ENCODE data around the gene VRK2.

The VRK2 gene

GRCh38 chr2:58057707-58058530, 11.3 kb downstream of the VRK2 start:
- Histone ChIP-seq H3K4me2 (ENCODE audit: low read depth, low read length, poor library complexity, severe bottlenecking) (no peak overlapping the region), H3K27ac (ENCODE audit: low read depth, low read length) (no peak overlapping the region)

GRCh38 chr2:58063641-58064040, 17.0 kb downstream of the VRK2 start:
- Histone ChIP-seq H3K36me3 (ENCODE audit: low read length) (no peaks in the 10 kb centered on the region), H3K4me2 (ENCODE audit: low read depth, low read length, poor library complexity, severe bottlenecking) (no peak overlapping the region), H3K27me3 (ENCODE audit: low read length) (no peaks in the 10 kb centered on the region), H3F3A (ENCODE audit: insufficient read depth) (no peaks in the 10 kb centered on the region), H3K9ac (ENCODE audit: low read length) (no peak overlapping the region), H3K4me3 (ENCODE audit: insufficient read depth, low read length, poor library complexity, severe bottlenecking) (no peak overlapping the region), H3K9me3 (ENCODE audit: insufficient read depth, low read length) (no peaks in the 10 kb centered on the region), H3K79me2 (ENCODE audit: insufficient read depth, low read length) (0 out of 2 replicates have a peak, but pooled peaks cover 6% of the 10 kb centered on the region), H2AFZ (ENCODE audit: low read depth, low read length, severe bottlenecking) (no peak overlapping the region), H3K27ac (ENCODE audit: low read depth, low read length) (no peak overlapping the region), H4K20me1 (ENCODE audit: low read depth, low read length) (no peaks in the 10 kb centered on the region), H3K9me2 (replicated peaks; ENCODE audit: insufficient read depth, low read length) (no peaks in the 10 kb centered on the region)
- TF ChIP-seq CTCF (IDR thresholded peaks at IDR 0.05; ENCODE audit: insufficient read depth, low read length, poor library complexity, severe bottlenecking) (no peak), EZH2phosphoT487 (conservative IDR thresholded peaks at IDR 0.05; ENCODE audit: low read length) (no peak)

More at GRCh38 chr2:58057707-58058530, 11.3 kb downstream of the VRK2 start:
- H3K79me2 ChIP-seq (ENCODE audit: insufficient read depth, low read length): no peaks in the 10 kb centered on the region
- H3K9me3 ChIP-seq (ENCODE audit: insufficient read depth, low read length): no peaks in the 10 kb centered on the region
- no peaks in the 10 kb centered on the region for H3F3A ChIP-seq (ENCODE audit: insufficient read depth)
- H4K20me1 ChIP-seq (ENCODE audit: low read depth, low read length): no peaks in the 10 kb centered on the region
- no peaks in the 10 kb centered on the region for H3K9me2 ChIP-seq (replicated peaks; ENCODE audit: insufficient read depth, low read length)
- no peak overlapping the region for H3K4me3 ChIP-seq (ENCODE audit: insufficient read depth, low read length, poor library complexity, severe bottlenecking)
- no peaks in the 10 kb centered on the region for H3K27me3 ChIP-seq (ENCODE audit: low read length)
- H3K36me3 ChIP-seq (ENCODE audit: low read length): no peaks in the 10 kb centered on the region
- TF ChIP-seq EZH2phosphoT487 (conservative IDR thresholded peaks at IDR 0.05; ENCODE audit: low read length) (no peak), CTCF (IDR thresholded peaks at IDR 0.05; ENCODE audit: insufficient read depth, low read length, poor library complexity, severe bottlenecking) (no peak)
- no peak overlapping the region for H3K9ac ChIP-seq (ENCODE audit: low read length)
- no peak overlapping the region for H2AFZ ChIP-seq (ENCODE audit: low read depth, low read length, severe bottlenecking)

- Histone ChIP-seq H4K20me1 (ENCODE audit: low read depth, low read length) (no peaks in the 10 kb centered on the region), H3K4me2 (ENCODE audit: low read depth, low read length, poor library complexity, severe bottlenecking) (no peak overlapping the region), H3K79me2 (ENCODE audit: insufficient read depth, low read length) (0 out of 2 replicates have a peak, but pooled peaks cover 8% of the 10 kb centered on the region), H3K27ac (ENCODE audit: low read depth, low read length) (no peak overlapping the region), H3K9ac (ENCODE audit: low read length) (no peak overlapping the region), H3K9me2 (replicated peaks; ENCODE audit: insufficient read depth, low read length) (no peaks in the 10 kb centered on the region), H3K9me3 (ENCODE audit: insufficient read depth, low read length) (no peaks in the 10 kb centered on the region), H3F3A (ENCODE audit: insufficient read depth) (no peaks in the 10 kb centered on the region), H3K27me3 (ENCODE audit: low read length) (no peaks in the 10 kb centered on the region), H3K36me3 (ENCODE audit: low read length) (no peaks in the 10 kb centered on the region), H2AFZ (ENCODE audit: low read depth, low read length, severe bottlenecking) (no peak overlapping the region), H3K4me3 (ENCODE audit: insufficient read depth, low read length, poor library complexity, severe bottlenecking) (no peak overlapping the region)
- TF ChIP-seq EZH2phosphoT487 (conservative IDR thresholded peaks at IDR 0.05; ENCODE audit: low read length) (no peak), CTCF (IDR thresholded peaks at IDR 0.05; ENCODE audit: insufficient read depth, low read length, poor library complexity, severe bottlenecking) (no peak)
These were observed 17.5 kb downstream of the VRK2 start for GRCh38 chr2:58064086-58064485.

Measured in SU-DHL-6 (cell line).